Chondrocyte (in vitro differentiated cells): ENCODE data around the gene LRFN4. TPM values are rescaled to one million over a fixed set of nuclear protein-coding genes. Genes with fewer than 3 reads are reported as not detected.

ENCODE experiments used
- DNase-seq: peaks from one replicate; pipeline ENCODE4 v3.0.0; 2021; ENCODE audit warnings: mixed read lengths, low spot score
- H3K27ac Mint-ChIP-seq: one replicate; pipeline ENCODE4 v1.8.0; 2021; ENCODE audit warnings: mild to moderate bottlenecking, moderate library complexity, mixed read lengths; ENCODE audit not compliant: unreplicated experiment
- H3K27me3 Mint-ChIP-seq: 2 replicates; pipeline ENCODE4 v1.8.0; 2021; ENCODE audit warnings: low read depth, mixed read lengths
- H3K36me3 Mint-ChIP-seq: 2 replicates; pipeline ENCODE4 v1.8.0; 2021; ENCODE audit warnings: low read depth, mixed read lengths
- H3K4me1 Mint-ChIP-seq: 2 replicates; pipeline ENCODE4 v1.8.0; 2021; ENCODE audit warnings: low read depth, mild to moderate bottlenecking, mixed read lengths
- H3K4me3 Mint-ChIP-seq: one replicate; pipeline ENCODE4 v1.8.0; 2021; ENCODE audit warnings: mild to moderate bottlenecking, moderate library complexity, mixed read lengths; ENCODE audit not compliant: unreplicated experiment
- H3K9me3 Mint-ChIP-seq: 2 replicates; pipeline ENCODE4 v1.8.0; 2021; ENCODE audit warnings: low read depth, mixed read lengths
- total RNA-seq: library from RNA; stranded (reverse); gene quantifications from 3 replicates; pipeline ENCODE4 v1.2.1, GENCODE V29; 2021
- TF ChIP-seq, protein P1 (sequence below): fragments of 200-600 bp; sonication (generic); IDR thresholded peaks from 2 replicates; pipeline ENCODE4 v1.5.0; 2021; ENCODE audit warnings: antibody characterized with exemption, mild to moderate bottlenecking, moderate library complexity

LRFN4 gene
- total RNA-seq, 1 donor from 2014 or later: 47.2 TPM

DNA sequence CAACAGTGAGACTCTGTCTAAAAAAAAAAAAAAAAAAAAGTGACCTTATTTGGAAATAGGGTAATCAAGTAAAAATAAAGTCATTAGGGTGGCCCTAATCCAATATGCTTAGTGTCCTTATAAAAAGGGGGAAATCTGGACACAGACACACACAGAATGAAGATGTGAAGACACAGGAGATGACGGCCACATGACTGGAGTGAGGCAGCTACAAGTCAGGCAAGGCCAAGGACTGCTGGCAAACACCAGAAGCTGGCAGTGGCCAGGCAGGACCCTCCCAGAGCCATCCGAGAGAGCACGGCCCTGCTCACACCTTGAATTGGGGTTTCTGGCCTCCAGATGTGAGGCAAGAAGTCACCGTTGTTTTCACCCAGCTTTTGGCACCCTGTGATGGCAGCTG is 28.6 kb downstream of the LRFN4 start:
- no peak overlapping the region for H3K27ac Mint-ChIP-seq
- H3K4me3 Mint-ChIP-seq: no peak overlapping the region
- H3K4me1 Mint-ChIP-seq: peaks cover 60% of the 10 kb centered on the region
- no peak for DNase-seq
- TF ChIP-seq, protein P1, sequence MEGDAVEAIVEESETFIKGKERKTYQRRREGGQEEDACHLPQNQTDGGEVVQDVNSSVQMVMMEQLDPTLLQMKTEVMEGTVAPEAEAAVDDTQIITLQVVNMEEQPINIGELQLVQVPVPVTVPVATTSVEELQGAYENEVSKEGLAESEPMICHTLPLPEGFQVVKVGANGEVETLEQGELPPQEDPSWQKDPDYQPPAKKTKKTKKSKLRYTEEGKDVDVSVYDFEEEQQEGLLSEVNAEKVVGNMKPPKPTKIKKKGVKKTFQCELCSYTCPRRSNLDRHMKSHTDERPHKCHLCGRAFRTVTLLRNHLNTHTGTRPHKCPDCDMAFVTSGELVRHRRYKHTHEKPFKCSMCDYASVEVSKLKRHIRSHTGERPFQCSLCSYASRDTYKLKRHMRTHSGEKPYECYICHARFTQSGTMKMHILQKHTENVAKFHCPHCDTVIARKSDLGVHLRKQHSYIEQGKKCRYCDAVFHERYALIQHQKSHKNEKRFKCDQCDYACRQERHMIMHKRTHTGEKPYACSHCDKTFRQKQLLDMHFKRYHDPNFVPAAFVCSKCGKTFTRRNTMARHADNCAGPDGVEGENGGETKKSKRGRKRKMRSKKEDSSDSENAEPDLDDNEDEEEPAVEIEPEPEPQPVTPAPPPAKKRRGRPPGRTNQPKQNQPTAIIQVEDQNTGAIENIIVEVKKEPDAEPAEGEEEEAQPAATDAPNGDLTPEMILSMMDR: no peak
- H3K9me3 Mint-ChIP-seq: no peaks in the 10 kb centered on the region
- H3K27me3 Mint-ChIP-seq: no peaks in the 10 kb centered on the region
- H3K36me3 Mint-ChIP-seq: no peaks in the 10 kb centered on the region

DNA sequence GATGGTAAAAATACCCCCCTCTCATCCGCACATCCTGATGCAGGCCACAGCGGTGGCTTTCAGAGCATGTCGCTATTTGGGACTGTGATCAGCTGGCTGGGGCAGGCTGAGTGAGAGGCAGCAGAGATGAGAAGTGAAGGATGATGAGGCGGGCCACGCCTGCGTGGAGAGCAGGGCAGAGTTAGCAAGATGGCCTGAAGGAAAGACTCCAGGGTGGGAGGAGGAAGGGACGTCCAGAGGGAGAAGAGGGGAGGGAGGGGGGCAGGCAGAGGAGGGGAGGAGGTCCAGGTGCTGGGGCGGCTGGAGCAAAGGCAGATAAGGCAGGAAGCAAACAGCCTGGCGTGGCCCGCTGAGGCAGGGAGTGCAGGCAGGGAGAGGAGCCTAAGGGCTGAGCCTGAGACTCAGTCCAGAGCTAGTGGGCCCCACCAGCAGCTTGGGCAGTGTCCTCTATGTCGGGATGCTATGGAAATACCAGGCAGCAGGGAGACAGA is 29.1 kb downstream of the LRFN4 start:
- H3K36me3 Mint-ChIP-seq: no peaks in the 10 kb centered on the region
- H3K4me1 Mint-ChIP-seq: peaks cover 55% of the 10 kb centered on the region
- no peak for DNase-seq

GRCh38 chr11:66886671-66887221 is 29.9 kb downstream of the LRFN4 start:
- Mint-ChIP-seq H3K27ac (peak overlapping the region; percentile 84), H3K27me3 (no peaks in the 10 kb centered on the region), H3K4me3 (no peak overlapping the region), H3K9me3 (peaks cover 1% of the 10 kb centered on the region), H3K36me3 (peaks cover under 1% of the 10 kb centered on the region), H3K4me1 (peaks cover 52% of the 10 kb centered on the region)
- TF ChIP-seq, protein P1: no peak
- no peak for DNase-seq

More for the DNA sequence above, 29.1 kb downstream of the LRFN4 start:
- TF ChIP-seq, protein P1: no peak
- Mint-ChIP-seq H3K27ac (peak overlapping the region; percentile 84), H3K9me3 (no peaks in the 10 kb centered on the region), H3K4me3 (no peak overlapping the region), H3K27me3 (no peaks in the 10 kb centered on the region)

DNA sequence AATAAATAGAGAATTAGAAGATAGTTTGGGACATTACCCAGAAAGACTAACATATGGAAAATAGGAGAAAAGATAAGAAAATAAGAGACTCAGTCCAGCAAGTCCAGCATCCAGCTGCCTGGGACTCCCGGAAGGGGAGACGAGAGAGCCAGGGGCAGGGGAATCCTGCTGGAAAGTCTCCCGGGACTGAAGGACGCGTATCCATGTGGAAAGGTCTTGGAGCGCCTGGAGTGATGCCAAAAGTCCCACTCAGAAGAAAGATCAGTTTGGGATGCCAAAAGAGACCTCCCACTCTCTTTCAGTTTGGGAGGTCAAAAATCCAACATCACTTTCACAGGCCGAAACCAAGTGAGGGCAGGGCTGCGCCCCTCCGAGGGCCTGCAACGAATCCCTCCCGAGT is 30.7 kb downstream of the LRFN4 start:
- H3K9me3 Mint-ChIP-seq: peaks cover 6% of the 10 kb centered on the region
- TF ChIP-seq, protein P1: no peak
- no peaks in the 10 kb centered on the region for H3K27me3 Mint-ChIP-seq
- no peak for DNase-seq
- peaks cover 52% of the 10 kb centered on the region for H3K4me1 Mint-ChIP-seq
- peaks cover 3% of the 10 kb centered on the region for H3K36me3 Mint-ChIP-seq
- peak overlapping the region; percentile 84 for H3K27ac Mint-ChIP-seq
- H3K4me3 Mint-ChIP-seq: no peak overlapping the region

DNA sequence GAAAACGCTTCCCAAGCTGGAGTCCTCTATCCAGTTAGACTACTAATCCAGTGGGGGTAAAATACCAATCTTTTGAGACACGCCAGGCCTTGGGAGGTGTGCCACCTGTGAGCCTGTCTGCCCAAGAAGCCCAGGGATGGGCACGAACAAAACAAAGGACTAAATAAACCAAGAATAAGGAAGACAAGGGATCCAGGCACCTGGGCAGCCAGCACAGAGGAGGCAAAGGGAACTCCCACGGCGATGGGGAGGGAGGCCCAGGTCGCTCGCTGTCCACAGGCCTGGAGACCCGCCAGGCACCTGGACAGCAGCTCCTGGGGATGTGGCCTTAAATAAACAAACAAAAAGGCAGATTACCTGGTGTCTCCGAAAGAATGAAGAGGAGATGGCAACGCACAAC is 31.4 kb downstream of the LRFN4 start:
- peaks cover 47% of the 10 kb centered on the region for H3K4me1 Mint-ChIP-seq
- peaks cover 6% of the 10 kb centered on the region for H3K9me3 Mint-ChIP-seq

More for the DNA sequence above, 31.4 kb downstream of the LRFN4 start:
- H3K27ac Mint-ChIP-seq: no peak overlapping the region
- no peak for DNase-seq
- H3K27me3 Mint-ChIP-seq: no peaks in the 10 kb centered on the region
- peaks cover 3% of the 10 kb centered on the region for H3K36me3 Mint-ChIP-seq
- TF ChIP-seq, protein P1: no peak
- H3K4me3 Mint-ChIP-seq: no peak overlapping the region
